T-helper 2 cell treated with Interferon-gamma antibody and Interleukin-4, amounts not matched to agents 100 ng/mL and 5 ng/mL, for 36 hours (primary cell): ENCODE data around the gene POMT2. TPM values are rescaled to one million over a fixed set of nuclear protein-coding genes. Genes with fewer than 3 reads are reported as not detected.

ENCODE experiments used
- intact Hi-C: fragments of 100-400 bp; cut with micrococcal nuclease; formaldehyde crosslinking; loops from one replicate; pipeline ENCODE4 v1.15.1; 2023
- total RNA-seq: library from RNA; stranded (reverse); gene quantifications from 2 replicates; pipeline ENCODE4 v1.2.3, GENCODE V29; 2022

The POMT2 gene
- total RNA-seq, 1 donor from 2014 or later, result 16.3 TPM

GRCh38 chr14:77243853-77244252 is 76.8 kb downstream of the POMT2 start:
- intact Hi-C loops, result no loop called here

GRCh38 chr14:77242752-77243151 is 77.9 kb downstream of the POMT2 start:
- intact Hi-C loops, result no loop called here

DNA sequence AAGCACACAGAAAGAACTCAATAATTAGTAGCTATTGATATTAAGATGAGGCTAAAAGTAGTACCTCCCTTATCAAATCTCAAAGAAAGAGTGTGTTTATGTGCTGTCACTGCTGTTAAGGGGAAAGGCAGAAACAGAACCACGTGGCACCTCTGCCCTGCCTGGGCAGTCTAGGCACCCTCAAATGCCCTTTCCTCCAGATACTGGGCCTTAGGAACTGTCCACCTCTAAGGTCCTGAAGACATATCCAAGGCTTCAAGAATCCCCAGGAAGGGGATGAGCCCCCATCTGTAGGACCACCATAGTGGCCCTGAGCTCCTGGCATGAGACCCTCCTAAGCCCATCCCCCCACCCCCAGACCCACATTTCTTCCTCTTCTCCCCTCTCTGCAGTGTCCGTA is 78.7 kb downstream of the POMT2 start:
- intact Hi-C loops, result no loop called here

GRCh38 chr14:77240336-77240915 is 80.3 kb downstream of the POMT2 start:
- intact Hi-C loops, result no loop called here

DNA sequence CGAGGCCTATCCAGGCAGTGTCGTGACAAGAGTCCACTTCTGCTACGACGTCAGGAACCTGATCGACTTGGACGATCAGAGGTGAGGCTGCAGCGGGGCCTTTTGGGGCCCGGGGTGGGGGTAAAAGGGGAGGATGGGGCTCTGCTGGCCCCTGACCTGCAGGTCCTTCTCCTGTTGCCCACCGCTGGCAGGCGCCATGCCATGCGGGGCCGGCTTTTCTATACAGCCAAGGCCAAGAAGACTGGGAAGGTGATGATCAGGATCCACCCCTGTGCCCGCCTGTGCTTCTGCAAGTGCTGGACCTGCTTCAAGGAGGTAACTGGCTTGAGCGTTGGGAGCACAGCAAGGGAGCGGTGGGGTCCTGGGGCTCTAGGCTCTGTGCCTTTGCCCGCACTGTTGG is 81.3 kb downstream of the POMT2 start:
- intact Hi-C loops, result no loop called here

GRCh38 chr14:77238996-77239395 is 81.7 kb downstream of the POMT2 start:
- intact Hi-C loops, result no loop called here

DNA sequence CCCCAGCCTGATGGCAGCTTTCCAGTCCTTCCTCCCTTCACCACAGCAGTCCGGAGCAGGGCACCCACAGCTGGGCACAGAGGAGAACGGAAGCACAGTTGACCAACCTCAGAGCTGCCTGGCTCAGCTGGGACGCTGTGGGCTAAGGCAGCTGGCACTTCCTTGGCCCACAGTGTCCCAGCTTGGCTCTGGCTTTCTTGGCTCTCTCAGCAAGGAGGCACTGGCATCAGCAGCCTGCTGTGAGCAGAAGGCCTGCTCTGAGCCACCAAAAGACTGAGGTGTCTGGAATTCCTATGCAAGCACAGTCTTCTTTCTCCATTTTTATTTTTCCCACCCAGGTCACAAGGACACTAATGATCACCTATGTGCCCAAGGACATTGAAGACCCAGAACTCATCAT is 82.3 kb downstream of the POMT2 start:
- intact Hi-C loops, result no loop called here

DNA sequence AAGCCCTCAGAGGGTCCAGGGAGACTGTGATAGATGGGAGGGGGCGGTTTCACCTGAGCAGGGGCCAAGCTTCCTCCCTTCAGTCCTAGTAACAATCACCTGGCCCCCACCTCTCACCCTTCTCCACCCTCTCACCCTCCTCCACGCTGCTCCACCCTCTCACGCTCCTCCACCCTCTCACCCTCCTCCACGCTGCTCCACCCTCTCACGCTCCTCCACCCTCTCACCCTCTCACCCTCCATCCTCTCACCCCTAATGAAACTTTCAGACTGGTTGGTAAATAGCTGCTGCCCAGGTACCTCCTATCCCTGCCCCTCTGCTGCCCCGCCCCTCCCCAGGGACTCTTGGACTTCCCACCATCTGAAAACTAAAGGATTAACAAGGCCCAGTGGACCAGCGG is 83.9 kb downstream of the POMT2 start:
- intact Hi-C loops, result no loop called here

- intact Hi-C loops, result no loop called here
Measured at GRCh38 chr14:77231721-77232120, 89.0 kb downstream of the POMT2 start.

DNA sequence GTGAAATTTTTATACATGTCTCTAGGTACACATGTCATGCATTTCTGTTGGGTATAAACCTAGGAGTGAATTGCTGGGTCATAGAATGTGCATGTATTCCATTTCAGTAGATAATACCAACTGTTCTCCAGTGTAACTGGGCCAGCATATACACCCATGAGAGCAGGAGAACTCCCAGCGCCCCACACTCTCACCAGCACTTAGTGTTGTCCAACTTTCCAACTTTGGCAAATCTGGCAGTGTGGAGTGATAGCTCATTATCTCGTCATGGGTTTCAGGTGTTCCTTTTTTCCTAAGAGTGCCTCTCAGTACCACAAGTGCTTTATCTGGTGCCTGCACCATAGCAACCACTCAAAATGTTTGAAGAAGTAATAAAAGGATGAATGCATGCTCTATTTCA is 89.8 kb downstream of the POMT2 start:
- intact Hi-C loops, result no loop called here

DNA sequence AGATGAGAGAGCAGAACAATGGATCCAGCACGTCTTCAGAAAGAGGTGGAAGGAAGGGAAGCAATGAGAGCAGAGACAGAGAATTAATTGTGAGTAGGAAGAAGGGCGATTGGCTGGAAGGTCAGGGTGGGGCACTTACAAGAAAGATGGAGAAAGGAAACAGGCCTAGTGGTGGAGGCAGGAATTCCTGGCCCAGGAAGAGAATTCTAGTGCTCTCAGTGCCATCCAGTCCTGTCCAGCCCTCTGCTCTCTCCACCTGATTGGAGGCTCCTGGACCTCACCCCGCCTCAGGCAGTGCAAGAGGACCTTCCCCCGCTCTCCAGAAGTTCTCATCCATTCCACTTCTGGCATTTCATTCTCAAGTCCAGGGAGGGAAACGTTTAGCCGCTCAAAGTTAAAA is 92.6 kb downstream of the POMT2 start:
- intact Hi-C loops, result no loop called here

DNA sequence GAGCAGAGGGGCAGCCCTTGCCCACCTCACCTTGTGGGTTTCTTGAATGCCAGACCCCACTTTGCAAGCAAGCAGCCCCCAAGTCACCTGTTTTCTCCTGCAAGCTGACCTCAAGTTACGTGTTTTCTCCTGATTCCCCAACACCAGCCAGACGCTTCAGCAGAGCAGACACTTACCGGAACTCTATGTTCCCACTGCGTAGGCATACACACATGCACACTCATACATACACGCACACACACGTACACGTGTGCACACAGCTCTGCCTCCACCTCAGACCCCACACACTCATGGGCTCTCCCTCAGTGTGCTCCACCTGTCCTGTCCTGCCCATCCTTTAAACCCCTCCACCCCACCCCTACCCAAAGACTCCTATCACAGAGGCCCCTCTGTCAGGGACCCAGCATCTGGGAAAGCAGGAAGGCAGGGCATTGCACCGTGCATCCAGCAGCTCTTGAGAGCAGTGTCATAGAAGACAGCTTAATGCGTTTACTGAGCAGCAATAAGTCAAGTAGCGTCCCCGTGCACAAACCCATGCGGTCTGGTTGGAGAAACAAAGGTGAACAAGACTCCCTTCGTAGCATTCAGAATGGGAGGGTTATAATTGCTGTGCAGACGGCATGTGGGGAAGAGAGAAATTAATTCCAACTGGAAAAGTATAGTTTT is 94.7 kb downstream of the POMT2 start:
- intact Hi-C loops, result no loop called here

- intact Hi-C loops, result no loop called here
Measured at GRCh38 chr14:77225254-77225653, 95.4 kb downstream of the POMT2 start.

Other genes starting within 250 kb of the POMT2 start
- 12.3 and 12.8 TPM in 2 replicates for gene CIPC, start 222.6 kb downstream of the POMT2 start, total RNA-seq
- gene ZDHHC22, start 179.1 kb downstream of the POMT2 start, total RNA-seq, result not detected in 2 replicates
- 0.43 and 0.80 TPM in 2 replicates for gene TMEM63C, start 139.1 kb downstream of the POMT2 start, total RNA-seq
- gene NGB, start 49.7 kb downstream of the POMT2 start, total RNA-seq, result not detected in 2 replicates
- 10.1 and 10.2 TPM in 2 replicates for gene GSTZ1, start 153 bp upstream of the POMT2 start, total RNA-seq
- gene TMED8, start 56.2 kb upstream of the POMT2 start, total RNA-seq, result 19.6 and 19.9 TPM in 2 replicates
- gene SAMD15, start 56.5 kb upstream of the POMT2 start, total RNA-seq, result 0.07 and 0.23 TPM in 2 replicates
- gene NOXRED1, start 102.6 kb upstream of the POMT2 start, total RNA-seq, result 0.27 and 0.30 TPM in 2 replicates
- gene VIPAS39, start 136.7 kb upstream of the POMT2 start, total RNA-seq, result 17.1 and 18.8 TPM in 2 replicates
- gene AHSA1, start 137.2 kb upstream of the POMT2 start, total RNA-seq, result 217 and 245 TPM in 2 replicates
- 0.18 TPM in 1 of 2 replicates, not detected in the other for gene ISM2, start 177.9 kb upstream of the POMT2 start, total RNA-seq